GM19043 (cell line): Measurements from ENCODE around the gene BRCA1.
"Not testable (repeated sequence)": the region's sequence is repeated elsewhere in the genome, so short reads cannot be mapped to it uniquely, and the experiment has no call there.

Source experiments
- ATAC-seq: cut with Tn5 transposase; IDR thresholded peaks from one replicate; pipeline ENCODE4 v1.9.1; 2021; ENCODE audit warnings: low read depth; ENCODE audit not compliant: unreplicated experiment

The BRCA1 gene

GRCh38 chr17:43125133-43125966, at the start of gene BRCA1:
BRCA1 (minus strand) TSS chr17:43125364; CDS start chr17:43124096, 1,268 bp downstream.
- peak; percentile 97 for ATAC-seq

GRCh38 chr17:43171586-43172487, 46.7 kb upstream of the BRCA1 start:
- no peak for ATAC-seq

GRCh38 chr17:43170766-43171585, 45.8 kb upstream of the BRCA1 start, which contains the start of gene NBR1:
NBR1 (plus strand) TSS chr17:43171214; CDS start chr17:43175800, 4,586 bp downstream.
- ATAC-seq, result peak; percentile 60

GRCh38 chr17:43170140-43170765, 45.1 kb upstream of the BRCA1 start:
- peak; percentile 80 for ATAC-seq

DNA sequence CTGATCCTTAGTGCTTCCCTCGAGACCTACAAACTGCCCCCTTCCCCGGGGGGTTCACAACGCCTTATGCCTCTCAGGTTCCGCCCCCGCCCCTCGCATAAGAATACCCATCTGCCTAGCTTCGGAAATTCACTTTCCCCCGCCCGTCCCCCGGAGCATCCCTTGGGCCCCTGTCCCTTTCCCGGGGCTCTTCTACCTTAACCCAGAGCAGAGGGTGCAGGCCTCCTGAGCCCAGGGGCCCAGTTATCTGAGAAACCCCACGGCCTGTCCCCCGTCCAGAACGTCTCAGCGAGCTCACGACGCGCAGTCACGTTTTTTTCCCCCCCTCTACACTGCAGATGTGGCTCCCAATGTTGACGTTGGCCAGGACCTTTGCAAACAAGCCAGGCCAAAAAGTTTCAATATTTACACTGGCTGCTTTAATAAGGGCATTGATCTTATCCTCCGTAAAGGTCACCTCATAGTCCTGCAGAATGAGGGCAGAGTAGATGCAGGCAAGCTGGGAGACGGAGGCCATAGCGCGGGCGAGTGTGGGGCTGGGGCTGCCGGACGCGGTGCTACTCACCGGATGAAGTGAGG, 44.5 kb upstream of the BRCA1 start:
- ATAC-seq, result peak; percentile 3

- not testable (repeated sequence) for ATAC-seq
Measured at GRCh38 chr17:43165971-43166370, 40.8 kb upstream of the BRCA1 start.

GRCh38 chr17:43159957-43160356, 34.8 kb upstream of the BRCA1 start:
- not testable (repeated sequence) for ATAC-seq

DNA sequence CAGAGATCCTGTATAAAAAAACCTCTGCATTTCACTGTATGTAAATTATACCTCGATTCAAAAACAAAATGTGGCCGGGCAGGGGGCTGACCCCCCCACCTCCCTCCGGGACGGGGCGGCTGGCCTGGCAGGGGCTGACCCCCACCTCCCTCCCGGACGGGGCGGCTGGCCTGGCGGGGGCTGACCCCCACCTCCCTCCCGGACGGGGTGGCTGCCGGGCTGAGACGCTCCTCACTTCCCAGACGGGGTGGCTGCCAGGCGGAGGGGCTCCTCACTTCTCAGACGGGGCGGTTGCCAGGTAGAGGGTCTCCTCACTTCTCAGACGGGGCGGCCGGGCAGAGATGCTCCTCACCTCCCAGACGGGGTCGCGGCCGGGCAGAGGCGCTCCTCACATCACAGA, 34.1 kb upstream of the BRCA1 start:
- not testable (repeated sequence) for ATAC-seq

GRCh38 chr17:43155666-43156065, 30.5 kb upstream of the BRCA1 start:
- ATAC-seq, result no peak

DNA sequence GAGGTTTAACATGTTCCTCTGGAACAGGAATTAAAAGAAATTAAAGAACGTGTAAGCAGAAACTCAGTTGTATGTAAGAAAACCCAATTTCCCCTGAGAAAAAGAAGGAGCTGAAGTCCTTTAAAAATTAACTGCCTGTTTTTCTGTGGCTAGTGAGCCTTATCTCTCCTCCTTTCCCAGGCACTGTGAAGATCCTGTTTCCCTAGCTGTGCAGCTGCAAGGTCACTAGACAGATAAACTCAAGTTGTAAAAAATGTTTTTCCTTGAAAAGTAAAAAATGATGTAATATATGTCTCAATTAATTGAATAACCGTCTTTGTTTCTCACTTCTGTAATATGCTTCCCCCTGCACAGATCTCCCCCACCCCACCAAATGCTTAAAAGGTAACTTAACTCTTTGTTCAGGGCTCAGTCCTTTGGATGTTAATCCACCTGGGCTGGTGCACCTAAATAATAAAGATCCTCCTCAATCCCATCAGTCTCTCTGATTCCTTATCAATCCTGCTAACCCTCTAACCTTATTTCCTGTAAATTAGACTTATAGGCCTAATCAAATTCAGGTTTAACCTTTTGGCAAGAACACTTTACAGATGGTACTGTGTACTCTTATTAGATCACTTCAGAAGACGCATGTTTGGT, 28.2 kb upstream of the BRCA1 start:
- ATAC-seq, result not testable (repeated sequence)

- ATAC-seq, result no peak
Measured at GRCh38 chr17:43151880-43152456, 26.8 kb upstream of the BRCA1 start.

- ATAC-seq, result no peak
Measured at GRCh38 chr17:43146649-43147048, 21.5 kb upstream of the BRCA1 start.

DNA sequence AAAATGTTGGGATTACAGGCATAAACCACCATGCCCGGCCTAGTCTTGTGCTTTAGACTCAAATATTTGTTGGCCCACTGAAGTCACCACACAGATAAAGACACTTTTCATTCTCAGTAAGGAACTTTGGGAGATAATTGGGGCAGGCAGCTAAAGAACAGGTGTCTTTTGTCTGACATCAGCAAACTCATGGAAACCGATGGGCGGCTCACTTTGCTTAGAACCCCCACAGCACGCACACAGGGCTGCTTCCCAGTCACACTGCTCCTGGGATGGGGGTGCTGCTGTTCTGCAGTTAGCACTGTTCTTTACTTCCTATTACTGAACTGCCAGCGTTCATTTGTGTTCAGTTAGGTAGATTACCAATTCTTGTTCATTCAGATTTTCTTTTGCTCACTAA, 18.0 kb upstream of the BRCA1 start:
- ATAC-seq, result no peak

DNA sequence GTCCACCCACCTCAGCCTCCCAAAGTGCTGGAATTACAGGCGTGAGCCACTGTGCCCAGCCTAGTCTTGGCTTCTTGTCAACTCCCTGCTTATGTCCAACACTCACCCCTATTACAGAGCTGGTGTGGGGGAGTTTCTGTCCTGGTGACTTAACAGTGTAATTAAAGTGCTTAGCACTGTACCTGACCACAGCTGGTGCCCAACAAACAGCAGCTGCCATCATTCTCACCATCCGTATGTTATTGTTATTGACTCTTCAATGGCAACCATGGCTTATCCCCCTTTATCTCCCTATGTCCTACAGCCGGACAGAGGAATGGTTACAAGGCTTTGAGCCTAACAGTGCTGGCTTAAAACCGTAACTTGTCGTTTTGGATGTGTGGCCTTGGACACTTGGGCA, 17.0 kb upstream of the BRCA1 start:
- ATAC-seq, result no peak

DNA sequence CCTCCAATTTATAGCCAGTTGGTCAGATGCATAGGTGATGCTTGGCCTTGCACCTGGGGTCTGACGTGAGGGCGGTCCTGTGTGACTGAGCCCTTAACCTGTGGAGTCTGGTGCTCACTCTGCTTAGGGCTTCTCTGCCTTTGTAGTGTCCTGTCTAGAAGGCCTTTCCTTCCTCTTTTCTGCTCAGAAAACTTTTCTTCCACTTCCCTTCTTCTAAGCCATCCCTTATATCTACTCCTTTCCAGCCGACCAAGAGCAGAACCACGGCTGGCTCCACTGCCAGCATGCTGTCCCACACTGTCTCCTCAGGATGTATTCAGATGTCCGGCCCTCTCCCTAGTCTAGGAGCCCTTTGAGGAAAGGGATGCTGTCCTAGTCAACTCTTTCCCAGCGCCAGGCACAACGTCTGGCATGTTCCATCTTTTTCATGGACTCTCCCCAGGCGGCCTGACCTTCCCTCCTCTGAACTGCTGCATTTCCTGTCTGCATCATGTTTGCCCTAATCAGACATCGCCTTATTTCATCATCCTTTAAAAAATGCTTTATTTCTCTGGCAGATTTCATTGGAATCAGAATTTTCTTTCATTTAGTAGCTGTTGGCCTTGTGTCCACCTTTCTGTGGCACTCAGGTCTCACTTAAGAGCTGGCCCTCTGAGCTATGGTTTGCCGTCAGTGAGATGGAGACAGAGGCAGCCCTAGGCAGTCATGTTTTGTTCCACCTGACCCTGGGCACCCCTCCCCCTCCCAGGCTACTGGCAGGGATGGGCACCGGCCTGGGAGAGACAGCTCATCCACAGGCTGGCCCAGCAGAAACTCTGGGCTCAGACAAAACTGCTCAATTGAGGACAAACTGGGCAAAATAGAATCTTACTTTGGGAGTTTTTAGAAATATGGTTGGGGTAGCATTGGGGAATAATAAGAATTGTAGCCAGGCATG, 15.5 kb upstream of the BRCA1 start:
- no peak for ATAC-seq

GRCh38 chr17:43138531-43138930, 13.4 kb upstream of the BRCA1 start:
- not testable (repeated sequence) for ATAC-seq

- ATAC-seq, result not testable (repeated sequence)
Measured at GRCh38 chr17:43136574-43136973, 11.4 kb upstream of the BRCA1 start.

GRCh38 chr17:43135454-43135819, 10.3 kb upstream of the BRCA1 start:
- ATAC-seq, result no peak
